A549 (cell line): ENCODE results near the gene DENND6A.

Source experiments
- BCL3 ChIP-seq: fragments of >200 bp; sonication (Bioruptor Twin); formaldehyde crosslinking; IDR thresholded peaks from 3 replicates; pipeline ENCODE4 v1.6.1; 2016
- CBX8 ChIP-seq: fragments of 200-600 bp; sonication (generic); IDR thresholded peaks from 2 replicates; pipeline ENCODE4 v1.6.1; 2016
- ELK1 ChIP-seq: fragments of 150-350 bp; IDR thresholded peaks from 2 replicates; pipeline ENCODE4 v1.6.1; 2014; ENCODE audit warnings: low read depth, mild to moderate bottlenecking, low read length
- FOSL2 ChIP-seq, 2 experiments: fragments of 450-650 bp in 1 of 2; fragments of >200 bp in 1 of 2; sonication (Bioruptor Twin) in 1 of 2; formaldehyde crosslinking; IDR thresholded peaks; 2 replicates each; pipeline versions ENCODE4 v1.5.0 to v1.6.1; 2016 to 2020; ENCODE audit warnings: mild to moderate bottlenecking in 1 of 2, moderate library complexity in 1 of 2
- HDAC2 ChIP-seq: fragments of 200-600 bp; sonication (generic); IDR thresholded peaks from 2 replicates; pipeline ENCODE4 v1.6.1; 2016
- MAX ChIP-seq: IDR thresholded peaks from 2 replicates; pipeline ENCODE4 v1.6.1; 2012
- RAD21 ChIP-seq, 2 experiments: fragments of >200 bp in 1 of 2; sonication (Bioruptor Twin) in 1 of 2; formaldehyde crosslinking in 1 of 2; IDR thresholded peaks in 1 of 2; conservative IDR thresholded peaks in 1 of 2; 2 replicates in 1 of 2; 3 replicates in 1 of 2; pipeline ENCODE4 v1.6.1; 2012 to 2018; ENCODE audit warnings: inconsistent platforms in 1 of 2
- REST ChIP-seq: fragments of 200-600 bp; sonication (generic); IDR thresholded peaks from 2 replicates; pipeline ENCODE4 v1.6.1; 2016; ENCODE audit warnings: antibody characterized with exemption, mild to moderate bottlenecking, moderate library complexity
- TF ChIP-seq, protein P1 (sequence below): fragments of >200 bp; sonication (Bioruptor Twin); formaldehyde crosslinking; IDR thresholded peaks from 3 replicates; pipeline ENCODE4 v1.5.1; 2016

- no peak for TF ChIP-seq HDAC2
- TF ChIP-seq FOSL2 (IDR thresholded peaks at IDR 0.05), result no peak
- TF ChIP-seq FOSL2 (CRISPR knock-in tag; IDR thresholded peaks at IDR 0.05), result no peak
- TF ChIP-seq ELK1, result no peak
- TF ChIP-seq, protein P1, sequence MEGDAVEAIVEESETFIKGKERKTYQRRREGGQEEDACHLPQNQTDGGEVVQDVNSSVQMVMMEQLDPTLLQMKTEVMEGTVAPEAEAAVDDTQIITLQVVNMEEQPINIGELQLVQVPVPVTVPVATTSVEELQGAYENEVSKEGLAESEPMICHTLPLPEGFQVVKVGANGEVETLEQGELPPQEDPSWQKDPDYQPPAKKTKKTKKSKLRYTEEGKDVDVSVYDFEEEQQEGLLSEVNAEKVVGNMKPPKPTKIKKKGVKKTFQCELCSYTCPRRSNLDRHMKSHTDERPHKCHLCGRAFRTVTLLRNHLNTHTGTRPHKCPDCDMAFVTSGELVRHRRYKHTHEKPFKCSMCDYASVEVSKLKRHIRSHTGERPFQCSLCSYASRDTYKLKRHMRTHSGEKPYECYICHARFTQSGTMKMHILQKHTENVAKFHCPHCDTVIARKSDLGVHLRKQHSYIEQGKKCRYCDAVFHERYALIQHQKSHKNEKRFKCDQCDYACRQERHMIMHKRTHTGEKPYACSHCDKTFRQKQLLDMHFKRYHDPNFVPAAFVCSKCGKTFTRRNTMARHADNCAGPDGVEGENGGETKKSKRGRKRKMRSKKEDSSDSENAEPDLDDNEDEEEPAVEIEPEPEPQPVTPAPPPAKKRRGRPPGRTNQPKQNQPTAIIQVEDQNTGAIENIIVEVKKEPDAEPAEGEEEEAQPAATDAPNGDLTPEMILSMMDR, result no peak
- no peak for TF ChIP-seq CBX8
- no peak for TF ChIP-seq BCL3
- TF ChIP-seq MAX, result no peak
- no peak for TF ChIP-seq REST
- TF ChIP-seq RAD21 (conservative IDR thresholded peaks at IDR 0.05 in 1 of 2, IDR thresholded peaks at IDR 0.05 in 1 of 2), result no peak
Measured at GRCh38 chr3:57670543-57670942, 22.3 kb downstream of the DENND6A start.
